NCI-H2196 (cell line): ENCODE results near the gene SLC2A14.
A peak's percentile ranks its signal among the peaks of the same experiment; 100 is the strongest.
"Not testable (repeated sequence)": the region's sequence is repeated elsewhere in the genome, so short reads cannot be mapped to it uniquely, and the experiment has no call there.

Source experiments
- DNase-seq: peaks from one replicate; lab custom pipeline; 2025; ENCODE audit not compliant: unreplicated experiment; lab: John Stamatoyannopoulos, UW

SLC2A14 gene

GRCh38 chr12:7835116-7835515, 37.6 kb downstream of the SLC2A14 start:
- DNase-seq = no peak

- no peak for DNase-seq
These were observed 38.0 kb downstream of the SLC2A14 start for GRCh38 chr12:7834701-7835100.

GRCh38 chr12:7833831-7834230, 38.9 kb downstream of the SLC2A14 start:
- no peak for DNase-seq

GRCh38 chr12:7833201-7833600, 39.5 kb downstream of the SLC2A14 start:
- not testable (repeated sequence) for DNase-seq

GRCh38 chr12:7832059-7832696, 40.5 kb downstream of the SLC2A14 start:
- DNase-seq = peak; percentile 1

GRCh38 chr12:7829737-7830136, 43.0 kb downstream of the SLC2A14 start:
- not testable (repeated sequence) for DNase-seq

- not testable (repeated sequence) for DNase-seq
These were observed 47.0 kb downstream of the SLC2A14 start for GRCh38 chr12:7825754-7826153.

- peak; percentile 6 for DNase-seq
These were observed 65.7 kb downstream of the SLC2A14 start for GRCh38 chr12:7806863-7807487.

- DNase-seq = not testable (repeated sequence)
These were observed 66.4 kb downstream of the SLC2A14 start for GRCh38 chr12:7806319-7806718.

- no peak for DNase-seq
These were observed 71.3 kb downstream of the SLC2A14 start for GRCh38 chr12:7801460-7801859.

GRCh38 chr12:7798750-7799308, 73.9 kb downstream of the SLC2A14 start:
- DNase-seq = not testable (repeated sequence)

GRCh38 chr12:7797698-7798398, 74.9 kb downstream of the SLC2A14 start:
- DNase-seq = no peak

- not testable (repeated sequence) for DNase-seq
These were observed 75.4 kb downstream of the SLC2A14 start for GRCh38 chr12:7797269-7797668.

GRCh38 chr12:7793211-7793610, 79.5 kb downstream of the SLC2A14 start:
- no peak for DNase-seq

- DNase-seq = not testable (repeated sequence)
These were observed 83.7 kb downstream of the SLC2A14 start, which contains the start of gene NANOG for GRCh38 chr12:7788884-7789528. TSS of gene NANOG (plus strand) at chr12:7789402. CDS start at chr12:7789615, 213 bp downstream.

GRCh38 chr12:7788294-7788660, 84.4 kb downstream of the SLC2A14 start:
- no peak for DNase-seq

- no peak for DNase-seq
These were observed 85.0 kb downstream of the SLC2A14 start for GRCh38 chr12:7787574-7788293.

- DNase-seq = no peak
These were observed 88.0 kb downstream of the SLC2A14 start for GRCh38 chr12:7784701-7785100.

GRCh38 chr12:7783433-7783832, 89.3 kb downstream of the SLC2A14 start:
- not testable (repeated sequence) for DNase-seq

- DNase-seq = no peak
These were observed 90.7 kb downstream of the SLC2A14 start for GRCh38 chr12:7782055-7782454.

- no peak for DNase-seq
These were observed 91.4 kb downstream of the SLC2A14 start for GRCh38 chr12:7781274-7781673.
